H1 (cell line): Measurements from ENCODE around the gene ADAMTS15.

Experiments used
- CREB1 ChIP-seq: IDR thresholded peaks from 2 replicates; pipeline ENCODE4 v1.6.1; 2012; ENCODE audit warnings: inconsistent platforms
- EP300 ChIP-seq, 2 experiments: IDR thresholded peaks; 1 replicate in 1 of 2; 2 replicates in 1 of 2; pipeline ENCODE4 v1.6.1; 2011 to 2012; ENCODE audit warnings: low read depth in 2 of 2, low read length in 2 of 2, mild to moderate bottlenecking in 2 of 2, borderline replicate concordance in 1 of 2, inconsistent platforms in 1 of 2, moderate library complexity in 1 of 2
- EZH2 ChIP-seq: fragments of 200-600 bp; sonication (generic); IDR thresholded peaks from 2 replicates; pipeline ENCODE4 v1.7.1; 2012; ENCODE audit warnings: low read depth, mild to moderate bottlenecking, moderate library complexity, low read length, inconsistent platforms; ENCODE audit not compliant: severe bottlenecking
- GABPA ChIP-seq: IDR thresholded peaks from 2 replicates; pipeline ENCODE4 v1.6.1; 2011; ENCODE audit warnings: mild to moderate bottlenecking, low read length, moderate library complexity, borderline replicate concordance; ENCODE audit not compliant: insufficient read depth
- SIN3A ChIP-seq, 2 experiments: IDR thresholded peaks in 1 of 2; conservative IDR thresholded peaks in 1 of 2; 2 replicates each; pipeline ENCODE4 v1.6.1; 2011 to 2012; ENCODE audit warnings: low read length in 2 of 2, improper control_type of control experiment in 1 of 2, low read depth in 1 of 2, mild to moderate bottlenecking in 1 of 2
- TF ChIP-seq, protein P1 (sequence below), 3 experiments: IDR thresholded peaks; 1 replicate in 2 of 3; 2 replicates in 1 of 3; pipeline versions ENCODE4 v1.5.1 to v1.6.1; 2011; ENCODE audit warnings: low read length in 3 of 3, mild to moderate bottlenecking in 3 of 3, inconsistent platforms in 2 of 3, low read depth in 1 of 3, moderate library complexity in 1 of 3; ENCODE audit not compliant: insufficient read depth in 1 of 3; ENCODE audit errors: control extremely low read depth in 1 of 3

DNA sequence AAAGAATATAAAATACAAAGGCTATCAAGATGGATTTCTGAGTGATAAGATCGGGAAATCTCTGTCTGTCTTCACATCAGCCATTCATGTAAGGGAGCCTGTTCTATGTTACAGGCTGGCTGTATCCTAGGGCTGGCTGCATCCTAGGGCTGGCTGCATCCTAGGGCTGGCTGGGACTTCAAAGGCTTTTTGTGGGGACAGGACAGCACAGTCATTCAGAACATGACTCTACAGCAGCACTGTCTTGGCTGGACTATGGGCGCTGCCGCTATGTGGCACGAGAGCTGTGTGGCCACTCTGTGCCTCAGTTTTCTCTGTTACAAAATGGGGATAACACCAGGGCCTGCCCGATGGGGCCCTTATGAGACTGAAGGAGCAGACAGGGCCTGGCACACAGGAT is 30.2 kb upstream of the ADAMTS15 start:
- TF ChIP-seq GABPA (no peak), CREB1 (no peak), SIN3A (conservative IDR thresholded peaks at IDR 0.05 in 1 of 2, IDR thresholded peaks at IDR 0.05 in 1 of 2; ENCODE audit: low read depth in 1 of 2, low read length in 2 of 2) (no peak), EP300 (IDR thresholded peaks at IDR 0.05; ENCODE audit: borderline replicate concordance in 1 of 2, low read depth in 2 of 2, low read length in 2 of 2) (no peak), EZH2 (no peak)
- TF ChIP-seq, protein P1, sequence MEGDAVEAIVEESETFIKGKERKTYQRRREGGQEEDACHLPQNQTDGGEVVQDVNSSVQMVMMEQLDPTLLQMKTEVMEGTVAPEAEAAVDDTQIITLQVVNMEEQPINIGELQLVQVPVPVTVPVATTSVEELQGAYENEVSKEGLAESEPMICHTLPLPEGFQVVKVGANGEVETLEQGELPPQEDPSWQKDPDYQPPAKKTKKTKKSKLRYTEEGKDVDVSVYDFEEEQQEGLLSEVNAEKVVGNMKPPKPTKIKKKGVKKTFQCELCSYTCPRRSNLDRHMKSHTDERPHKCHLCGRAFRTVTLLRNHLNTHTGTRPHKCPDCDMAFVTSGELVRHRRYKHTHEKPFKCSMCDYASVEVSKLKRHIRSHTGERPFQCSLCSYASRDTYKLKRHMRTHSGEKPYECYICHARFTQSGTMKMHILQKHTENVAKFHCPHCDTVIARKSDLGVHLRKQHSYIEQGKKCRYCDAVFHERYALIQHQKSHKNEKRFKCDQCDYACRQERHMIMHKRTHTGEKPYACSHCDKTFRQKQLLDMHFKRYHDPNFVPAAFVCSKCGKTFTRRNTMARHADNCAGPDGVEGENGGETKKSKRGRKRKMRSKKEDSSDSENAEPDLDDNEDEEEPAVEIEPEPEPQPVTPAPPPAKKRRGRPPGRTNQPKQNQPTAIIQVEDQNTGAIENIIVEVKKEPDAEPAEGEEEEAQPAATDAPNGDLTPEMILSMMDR (IDR thresholded peaks at IDR 0.05; ENCODE audit: control extremely low read depth in 1 of 3, insufficient read depth in 1 of 3, low read depth in 1 of 3, low read length in 3 of 3) = no peak
